Activated CD4-positive, CD25-positive, alpha-beta regulatory T cell treated with anti-CD3 and anti-CD28 coated beads, Interleukin-2, amount 50 U/mL, for 24 hours (primary cell): Measurements from ENCODE around the gene PALLD.

Experiments used
- ATAC-seq, 2 donors: fragments of 150-1000 bp; cut with Tn5 transposase; one replicate each; pipeline ENCODE4 v1.10.0; 2021; ENCODE audit warnings: mild to moderate bottlenecking in 1 of 2, moderate library complexity in 1 of 2

The PALLD gene

DNA sequence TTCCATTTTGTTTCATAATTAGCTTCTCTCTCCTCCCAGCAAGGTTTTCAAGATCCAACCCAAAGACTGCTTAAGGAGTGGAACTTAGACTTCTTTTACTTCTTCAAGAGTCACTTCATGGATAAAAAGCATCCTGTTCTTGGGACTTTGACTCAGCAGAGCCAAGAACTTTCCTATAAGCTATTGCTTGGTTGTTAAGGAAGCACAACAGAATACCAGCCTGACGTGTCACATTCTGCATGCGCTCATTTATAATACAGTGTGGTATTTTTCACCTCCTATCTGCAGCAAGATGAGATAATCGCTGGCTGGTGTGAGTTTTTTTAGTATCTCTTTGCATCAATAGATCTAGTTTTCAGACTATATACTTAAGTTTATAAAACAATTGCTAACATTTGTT, 152.1 kb downstream of the PALLD start:
- ATAC-seq: no peak

DNA sequence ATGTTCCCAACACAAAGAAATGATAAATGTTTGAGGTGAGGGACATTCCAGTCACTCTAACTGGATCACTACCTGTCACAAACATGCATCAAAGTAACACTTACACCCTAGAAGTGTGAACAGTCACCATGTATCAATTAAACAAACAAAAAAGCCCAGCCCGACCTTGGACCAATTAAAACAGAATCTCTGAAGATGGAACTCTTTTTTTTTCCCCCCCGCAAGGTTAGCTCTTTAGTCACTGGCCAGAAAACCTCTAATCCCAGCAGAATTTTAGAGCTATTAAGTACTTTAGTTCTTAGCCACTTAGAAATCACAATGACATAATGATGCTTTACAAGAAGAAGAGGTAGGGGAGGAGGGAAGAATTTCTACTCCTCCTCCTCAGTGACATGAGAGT, 154.5 kb downstream of the PALLD start:
- no peak for ATAC-seq

DNA sequence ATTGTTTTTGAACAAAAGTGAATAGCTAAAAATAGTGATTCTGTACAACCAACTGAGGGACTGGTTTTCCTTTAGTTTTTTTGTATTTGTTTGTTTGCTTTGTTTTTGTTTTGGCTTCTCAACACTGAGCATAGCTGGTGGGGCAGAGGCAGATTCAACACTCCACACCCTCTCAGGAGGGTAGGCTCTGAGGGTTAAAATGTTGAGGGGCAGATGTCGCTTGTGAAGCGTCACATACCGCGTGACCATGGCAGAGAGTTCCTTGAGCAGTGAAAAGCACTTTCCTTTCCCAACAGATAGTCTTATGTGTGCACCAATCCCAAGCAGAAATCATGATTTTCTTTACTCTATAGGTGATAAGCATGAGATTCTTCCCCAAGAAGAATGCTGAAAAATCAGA, 155.0 kb downstream of the PALLD start:
- no peak for ATAC-seq

DNA sequence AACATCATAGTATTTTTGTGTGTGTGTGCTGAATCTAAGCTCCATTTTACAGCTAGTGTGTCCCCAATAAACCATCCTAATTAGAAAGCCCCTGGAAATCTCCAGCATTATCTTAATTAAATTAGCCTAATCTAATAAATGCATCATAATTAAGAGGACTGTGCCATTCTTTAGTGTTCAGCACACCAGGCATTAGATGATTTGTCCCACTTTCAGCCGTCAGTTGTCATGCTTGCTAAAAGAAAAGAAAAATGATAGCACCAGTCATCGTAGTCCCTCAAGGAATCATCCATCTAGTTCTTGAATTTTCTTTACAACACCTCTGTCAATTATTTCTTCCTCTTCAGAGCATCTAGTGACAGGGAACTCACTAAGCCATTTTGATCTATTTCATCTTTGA, 155.9 kb downstream of the PALLD start:
- ATAC-seq: no peak

DNA sequence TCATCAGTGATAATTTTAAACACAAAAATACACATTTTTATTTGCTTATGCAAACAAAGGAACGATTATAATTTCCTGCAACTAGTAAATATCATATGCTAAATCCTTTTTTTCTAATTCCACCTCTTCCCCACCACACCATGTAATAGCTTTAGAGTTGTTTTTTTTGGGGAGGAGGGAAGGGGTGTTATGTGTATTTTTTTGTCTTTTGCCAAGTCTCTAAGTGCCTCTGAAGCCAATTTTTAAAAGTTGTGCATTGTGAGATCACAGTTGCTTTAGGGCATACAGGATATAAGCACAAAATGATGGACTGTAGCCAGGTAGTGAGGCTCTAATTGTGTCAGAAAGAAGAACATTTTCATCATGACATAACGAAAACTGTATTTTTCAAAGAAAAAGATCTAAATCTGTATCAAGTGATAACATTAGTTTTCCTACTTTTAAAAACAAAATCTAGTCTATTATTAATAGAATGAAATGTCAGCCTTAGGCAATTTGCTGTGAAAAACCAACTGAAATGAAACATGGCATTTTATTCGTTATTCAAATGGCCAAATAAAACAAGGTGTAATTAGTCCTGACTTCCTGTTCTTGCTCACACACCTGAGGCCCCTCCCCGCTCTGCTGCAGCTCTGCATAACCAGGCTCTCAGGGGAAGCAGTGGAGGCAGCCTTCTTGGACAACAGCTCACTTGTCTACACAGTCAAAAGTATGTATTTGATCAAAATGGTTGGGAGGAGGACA, 157.4 kb downstream of the PALLD start:
- ATAC-seq: no peak

DNA sequence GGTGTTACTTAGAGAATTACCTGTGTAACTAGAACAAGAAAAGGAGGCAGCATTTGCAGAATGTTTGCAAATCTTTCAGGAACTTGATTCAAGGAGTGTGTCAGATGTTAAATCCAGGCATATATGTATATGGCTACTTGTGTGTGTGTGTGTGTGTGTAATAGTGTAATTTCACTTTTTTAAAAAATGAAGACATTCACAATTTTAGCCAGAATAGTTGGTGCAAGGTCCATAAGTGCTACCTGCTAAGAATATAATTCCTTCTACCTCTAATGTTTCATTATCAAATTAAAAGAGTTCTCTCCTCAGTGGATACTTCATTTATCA, 158.0 kb downstream of the PALLD start:
- ATAC-seq: no peak

DNA sequence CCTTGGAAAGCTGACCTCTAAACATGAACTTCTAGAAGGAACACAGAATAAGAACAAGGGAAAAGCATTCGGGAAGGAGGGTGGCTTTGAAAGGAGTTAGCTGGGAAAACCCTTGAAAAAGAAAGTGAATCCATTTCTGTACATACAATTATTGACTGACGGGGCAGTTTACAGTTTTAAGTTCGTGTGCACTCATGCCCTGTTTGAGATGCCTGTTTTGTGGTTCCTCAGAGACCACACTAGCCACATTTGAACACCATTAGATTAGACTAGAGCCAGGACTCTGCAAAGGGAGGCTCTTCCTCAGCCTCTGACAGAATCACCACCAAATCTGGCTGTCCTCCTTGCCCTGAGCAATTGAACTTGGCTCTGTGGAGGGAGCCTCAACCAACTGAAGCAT, 158.3 kb downstream of the PALLD start:
- no peak for ATAC-seq

DNA sequence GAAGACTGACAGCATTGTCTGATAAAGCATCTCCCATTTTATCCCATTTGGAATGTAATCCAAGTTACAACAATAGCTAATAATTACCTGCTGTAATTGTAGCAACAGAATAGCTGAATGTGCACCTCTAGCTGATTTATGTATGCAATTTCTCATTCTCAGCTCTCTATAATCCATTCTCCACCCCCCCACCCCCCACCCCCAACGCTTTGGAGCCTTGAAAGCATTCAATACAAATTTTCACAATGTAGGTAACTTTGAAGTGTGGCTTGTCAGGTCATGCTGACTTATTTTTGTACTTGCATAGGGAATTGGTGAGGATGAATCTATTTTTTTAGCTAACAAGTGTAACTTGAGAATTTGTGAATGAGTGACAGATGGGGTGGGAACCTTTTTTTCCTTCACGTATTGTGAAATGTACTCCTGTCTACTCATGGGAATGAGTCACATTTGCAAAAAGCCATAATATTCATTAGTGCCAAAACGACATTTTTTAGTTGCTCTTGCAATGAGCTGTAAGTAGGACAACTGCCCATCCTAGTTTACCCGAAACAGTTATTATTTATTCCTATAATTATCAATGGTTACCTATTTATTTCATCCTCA, 159.3 kb downstream of the PALLD start:
- no peak for ATAC-seq

DNA sequence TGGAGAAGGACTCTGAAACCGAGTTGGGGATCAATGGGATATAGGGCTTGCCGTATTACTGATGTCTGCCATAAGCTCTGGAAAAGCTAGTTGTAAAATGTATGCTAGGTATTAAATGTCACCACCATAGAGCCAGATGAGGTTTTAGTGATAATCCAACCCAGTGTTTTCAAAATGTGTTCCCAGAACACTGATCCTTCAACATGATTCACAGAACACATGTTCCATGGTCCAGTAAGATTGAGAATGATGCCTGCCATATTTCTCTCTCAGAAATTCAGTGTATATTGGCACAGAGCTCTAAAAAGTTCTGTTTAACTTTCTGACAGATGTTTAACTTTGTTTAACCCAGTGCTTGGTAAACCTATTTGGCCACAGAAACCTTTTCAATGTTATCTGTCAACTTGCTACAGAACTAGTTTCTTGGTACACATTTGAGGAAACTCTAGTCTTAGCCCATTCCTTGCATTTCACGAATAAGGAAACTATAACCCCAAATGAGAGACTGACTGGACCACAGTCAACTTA, 160.2 kb downstream of the PALLD start:
- ATAC-seq: no peak

DNA sequence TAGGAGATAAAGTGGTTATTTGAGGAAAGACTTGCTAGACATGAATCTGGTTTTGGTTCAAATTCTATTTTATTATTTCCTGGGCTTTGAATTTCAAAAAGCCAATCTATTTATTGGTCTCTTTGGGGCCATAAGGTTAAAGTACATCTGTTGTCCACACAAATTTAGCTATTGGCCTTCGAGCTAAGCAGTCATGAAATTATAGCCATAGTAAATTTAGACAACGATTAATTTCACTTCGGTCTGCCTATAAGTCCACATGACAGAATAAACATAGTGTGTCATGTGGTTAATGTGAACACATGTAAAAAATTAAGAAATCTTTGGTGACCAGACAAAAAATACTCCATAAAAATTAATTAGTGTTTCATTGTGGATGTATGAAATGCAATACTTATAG, 161.9 kb downstream of the PALLD start:
- ATAC-seq: no peak

DNA sequence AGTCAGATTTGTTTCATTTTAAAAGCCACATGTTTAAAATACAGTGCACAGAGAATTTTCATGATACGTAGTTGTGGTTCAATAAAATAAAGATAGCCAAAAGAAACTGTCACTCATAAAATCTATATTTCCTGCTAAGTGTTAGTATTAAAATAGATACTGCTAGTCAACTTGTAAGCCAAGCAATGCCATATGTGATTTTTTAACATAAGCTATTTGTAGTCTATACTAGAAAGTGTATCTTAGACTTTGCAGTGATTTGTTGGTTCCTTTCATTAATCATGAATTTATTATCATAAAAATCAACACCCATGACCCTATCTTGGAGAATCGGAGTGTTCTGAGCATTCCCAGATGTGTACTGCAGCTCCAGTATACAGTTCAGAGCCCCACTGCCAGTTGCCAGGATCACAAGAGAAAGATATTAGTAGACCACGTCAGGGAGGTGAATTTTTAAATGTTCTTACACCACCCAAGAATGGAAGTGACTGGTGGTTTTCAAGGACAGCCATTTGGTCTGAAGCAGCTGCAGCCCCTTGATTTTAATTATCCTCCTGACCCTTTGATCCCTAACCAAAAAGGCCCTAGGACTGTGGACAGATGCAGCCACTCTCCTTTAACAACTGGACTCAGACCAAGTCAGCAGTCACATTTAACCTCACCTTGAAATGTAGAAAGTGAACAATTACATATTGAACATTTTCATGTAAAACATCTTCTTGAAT, 163.1 kb downstream of the PALLD start:
- ATAC-seq: no peak

DNA sequence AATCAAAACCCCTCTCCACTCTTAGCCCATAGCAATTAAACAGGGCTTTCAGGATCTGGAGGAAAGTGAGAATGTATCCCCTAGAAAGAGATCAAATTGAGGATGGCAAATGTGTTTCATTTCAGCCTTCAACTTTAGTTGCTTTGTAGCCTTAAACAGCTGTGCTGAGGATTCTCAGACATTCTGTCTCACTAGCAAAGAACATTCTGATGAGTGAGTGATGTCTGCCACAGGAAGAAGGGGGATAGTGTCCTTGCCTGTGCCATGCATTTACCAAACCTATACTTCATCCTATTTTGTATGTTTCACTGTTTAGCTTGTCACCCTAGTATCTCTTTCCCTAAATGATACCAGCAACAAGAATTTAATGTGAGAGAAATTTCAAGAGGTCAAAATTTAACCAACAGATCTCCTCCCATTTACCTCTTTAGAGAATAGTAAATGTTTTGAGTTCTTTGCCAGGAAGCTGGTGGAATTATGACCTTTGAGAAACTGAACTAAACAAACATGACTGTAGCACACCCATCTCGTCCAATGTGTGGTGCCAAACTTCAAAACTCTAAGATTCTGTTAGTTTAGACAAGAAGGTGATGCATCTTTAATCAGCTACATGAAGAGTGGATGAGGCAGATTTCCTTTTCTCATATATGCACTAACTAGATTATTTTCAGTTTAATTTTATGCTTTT, 165.6 kb downstream of the PALLD start:
- no peak for ATAC-seq

DNA sequence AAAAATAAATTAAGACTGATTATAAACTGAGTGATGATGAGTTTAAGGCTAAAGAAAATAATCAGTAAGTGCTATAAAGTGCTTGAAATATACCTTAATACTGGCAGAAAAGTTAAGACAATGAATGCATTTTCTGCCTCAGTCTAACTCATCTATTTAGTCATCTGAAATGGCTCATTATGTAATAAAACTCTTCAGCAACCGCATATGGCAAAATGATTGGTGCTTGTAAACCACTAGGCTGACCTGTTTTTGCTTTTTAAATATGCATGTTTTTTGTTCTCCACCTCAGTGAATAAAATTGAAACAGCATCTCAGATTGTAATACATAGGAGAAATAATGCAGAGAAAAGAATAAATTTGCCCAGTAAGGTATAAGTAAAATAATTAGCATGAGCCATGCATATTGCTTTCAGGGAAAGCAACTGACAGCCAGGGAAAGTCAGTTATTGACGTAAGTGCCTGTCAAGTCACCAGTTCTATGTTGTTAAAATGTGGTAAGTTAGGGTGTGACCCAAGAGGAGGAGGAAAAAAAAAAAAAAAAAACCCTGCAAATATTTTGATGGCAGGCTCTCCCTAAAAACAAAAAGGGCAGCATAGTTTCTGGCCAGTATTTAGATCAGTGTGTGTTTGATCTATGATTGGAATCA, 167.5 kb downstream of the PALLD start:
- no peak for ATAC-seq

DNA sequence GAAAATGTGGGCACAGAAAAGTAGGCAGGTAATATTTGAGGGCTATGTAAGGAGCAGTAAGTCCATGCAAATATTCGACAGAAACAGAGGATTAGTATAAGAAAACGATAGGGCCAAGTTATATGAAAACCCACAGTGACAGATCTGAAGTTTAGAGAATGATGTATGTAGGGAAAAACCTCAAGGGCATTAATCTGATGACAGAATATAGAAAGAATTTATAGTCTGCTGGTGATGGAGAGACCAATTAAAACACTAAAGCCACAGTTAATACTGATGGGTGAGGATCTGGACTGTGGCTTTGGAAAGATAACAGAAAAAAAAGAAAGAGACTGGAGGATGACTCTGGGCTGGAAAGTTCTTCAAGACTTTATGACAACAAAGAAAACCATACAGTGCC, 169.7 kb downstream of the PALLD start:
- no peak for ATAC-seq

DNA sequence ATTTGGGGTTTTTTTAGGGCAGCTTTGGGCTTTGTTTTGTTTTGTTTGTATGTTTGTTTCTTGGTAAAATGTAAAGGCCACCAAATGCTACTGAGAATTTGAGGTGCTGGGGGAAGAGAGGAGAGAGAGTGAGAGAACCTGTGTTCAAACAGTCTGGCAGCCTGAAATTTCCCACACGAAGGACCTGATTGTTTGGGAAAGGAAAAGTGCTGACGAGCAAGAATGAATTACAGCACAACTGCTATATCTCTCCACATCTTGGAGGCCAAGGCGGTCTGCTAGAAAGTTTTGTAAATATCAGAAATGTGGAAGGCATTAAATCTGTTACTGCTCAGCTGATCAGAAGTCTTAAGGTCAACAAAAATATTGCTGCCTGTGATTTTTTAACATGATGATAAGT, 170.5 kb downstream of the PALLD start:
- ATAC-seq: no peak

DNA sequence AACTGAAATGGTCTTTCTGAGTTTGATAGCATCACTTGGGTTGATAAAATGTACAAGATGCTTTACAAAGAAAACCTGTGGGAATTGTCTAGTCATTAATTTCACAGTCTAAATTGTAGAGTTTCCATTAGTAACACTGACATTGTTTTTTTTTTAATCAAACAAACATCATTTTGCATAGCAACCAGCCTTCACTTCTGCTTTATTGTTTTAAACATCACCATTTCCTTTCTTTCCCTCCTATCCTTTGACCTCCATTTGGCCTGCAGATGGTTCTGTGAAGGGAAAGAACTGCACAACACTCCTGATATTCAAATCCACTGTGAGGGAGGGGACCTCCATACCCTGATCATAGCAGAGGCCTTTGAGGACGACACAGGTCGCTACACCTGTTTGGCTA, 171.1 kb downstream of the PALLD start:
- ATAC-seq: no peak

DNA sequence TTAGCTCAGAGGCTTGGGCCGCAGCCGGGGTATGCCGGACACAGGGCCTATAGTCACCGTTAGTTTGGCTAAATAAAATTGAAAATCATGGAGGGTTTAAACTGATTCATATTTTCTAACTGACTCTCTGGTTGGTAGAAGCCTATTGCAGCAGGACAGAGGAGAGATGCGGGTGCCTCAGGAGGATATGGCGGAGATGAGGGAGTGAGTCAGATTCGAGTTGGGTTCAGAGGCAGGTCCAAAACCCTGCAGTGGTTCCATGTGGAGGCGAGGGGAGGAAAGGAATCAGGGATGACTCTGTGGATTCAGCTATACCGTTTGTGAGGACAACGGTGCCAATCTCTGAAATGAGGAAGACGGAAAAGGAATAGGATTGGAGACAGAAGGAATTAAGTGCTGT, 176.6 kb downstream of the PALLD start:
- no peak for ATAC-seq

DNA sequence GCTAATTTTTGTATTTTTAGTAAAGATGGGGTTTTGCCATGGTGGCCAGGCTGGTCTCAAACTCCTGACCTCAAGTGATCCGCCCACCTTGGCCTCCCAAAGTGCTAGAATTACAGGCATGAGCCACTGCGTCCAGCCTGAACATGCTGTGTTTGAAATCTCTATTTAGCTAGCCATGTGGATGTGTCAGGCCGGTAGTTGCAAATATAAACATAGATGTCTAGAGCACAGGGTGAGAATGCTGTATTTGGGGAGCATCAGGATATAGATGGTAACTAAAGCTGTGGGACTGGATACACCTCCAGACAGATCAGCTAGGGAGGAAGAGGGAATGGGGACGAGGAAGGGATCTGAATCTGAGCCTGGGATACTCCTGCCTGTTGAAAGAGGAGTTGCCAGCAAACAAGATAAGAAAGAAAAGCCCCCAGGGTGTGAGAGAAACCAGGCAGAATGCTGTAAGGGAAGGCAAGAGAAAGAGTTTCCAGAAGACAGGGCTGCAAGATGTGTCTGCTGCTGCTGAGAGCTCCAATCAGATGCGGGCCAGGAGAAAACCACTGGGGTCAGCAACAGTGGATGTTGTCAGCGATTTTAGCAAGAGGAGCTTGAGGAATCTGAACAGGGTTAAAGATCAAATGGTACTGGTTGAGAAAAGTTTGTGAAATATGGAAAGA, 177.4 kb downstream of the PALLD start:
- ATAC-seq: no peak

DNA sequence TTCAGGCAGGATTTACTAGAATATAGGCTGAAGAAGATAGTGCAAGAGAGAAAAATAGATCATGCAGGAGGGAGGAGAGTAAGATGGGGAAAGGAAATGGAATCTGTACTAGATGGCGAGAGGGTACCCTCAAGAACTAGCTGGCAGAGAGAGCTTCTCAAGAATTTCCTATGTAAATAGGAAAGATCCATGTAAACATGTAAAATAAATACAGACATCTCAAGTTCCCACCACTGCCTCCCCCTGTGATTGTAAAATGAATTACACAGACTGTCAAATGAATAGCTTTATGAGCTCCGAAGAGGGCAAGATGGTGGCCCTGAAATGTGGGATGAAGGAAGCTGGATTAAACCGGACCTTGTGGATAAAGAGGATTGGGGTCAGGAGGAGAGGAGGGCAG, 178.0 kb downstream of the PALLD start:
- no peak for ATAC-seq

DNA sequence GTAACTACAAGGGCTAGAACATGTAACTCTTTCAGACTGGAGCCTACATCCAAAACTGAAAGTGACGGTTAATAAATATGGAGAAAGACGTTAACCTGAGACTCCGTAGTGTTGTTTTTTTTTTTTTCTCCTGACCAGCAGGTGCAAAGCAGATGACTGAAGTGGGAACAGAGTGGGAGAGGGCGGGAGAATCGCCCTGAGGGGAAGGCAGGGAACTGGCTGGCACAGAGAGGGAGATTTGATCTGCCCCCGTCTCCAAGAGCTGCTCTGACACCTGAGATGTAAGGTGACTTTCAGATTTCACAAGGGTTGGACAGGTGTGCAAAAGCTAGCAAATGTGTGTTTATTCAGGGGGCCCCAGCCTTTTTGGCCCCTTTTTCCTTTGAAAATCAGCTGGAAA, 180.2 kb downstream of the PALLD start:
- no peak for ATAC-seq

DNA sequence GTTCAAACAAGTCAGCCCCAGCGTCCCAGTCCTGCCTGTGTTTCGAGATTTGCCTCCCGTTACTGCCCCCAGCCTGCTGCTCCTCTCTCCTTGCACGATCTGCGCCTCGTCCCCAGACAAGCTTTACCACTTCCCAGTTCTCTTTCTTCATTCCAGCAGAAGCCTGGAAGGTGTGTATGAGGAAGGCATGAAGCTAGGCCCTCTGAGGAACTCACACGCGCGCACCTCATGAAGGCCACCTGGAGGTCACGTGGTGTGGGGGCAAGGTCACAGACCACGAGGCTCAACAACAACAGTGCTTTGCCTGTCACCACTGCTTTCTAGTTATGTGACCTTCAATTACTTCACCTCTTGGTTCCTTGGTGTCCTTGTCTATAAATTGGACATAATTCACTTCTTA, 181.0 kb downstream of the PALLD start:
- no peak for ATAC-seq

DNA sequence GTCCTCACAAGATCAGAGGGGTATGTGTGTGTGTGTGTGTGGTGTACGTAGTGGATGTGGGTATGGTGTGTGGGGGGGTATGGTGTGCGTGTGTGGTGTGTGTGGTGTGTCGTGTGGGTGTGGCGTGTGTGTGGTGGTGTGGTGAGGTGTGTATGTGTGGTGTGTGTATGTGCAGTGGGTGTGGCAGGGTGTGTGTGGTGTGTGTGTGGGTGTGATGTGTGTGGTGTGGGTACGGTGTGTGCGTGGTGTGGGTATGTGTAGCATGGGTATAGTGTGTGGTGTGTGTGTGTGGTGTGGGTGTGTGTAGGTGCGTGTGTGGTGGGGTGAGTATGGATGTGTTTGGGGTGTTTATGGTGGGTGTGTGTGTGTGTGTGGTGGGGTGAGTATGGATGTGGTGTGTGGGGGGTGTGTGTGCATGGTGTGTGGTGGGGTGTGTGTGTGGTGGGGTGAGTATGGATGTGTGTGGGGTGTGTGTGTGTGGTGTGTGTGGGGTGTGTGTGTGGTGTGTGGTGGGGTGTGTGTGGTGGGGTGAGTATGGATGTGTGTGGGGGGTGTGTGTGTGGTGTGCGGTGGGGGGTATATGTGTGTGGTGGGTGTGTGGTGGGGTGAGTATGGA, 182.0 kb downstream of the PALLD start:
- ATAC-seq: no peak
